Panc1 (cell line): ENCODE measurements around the gene GRM7. TPM values are rescaled to one million over a fixed set of nuclear protein-coding genes. Genes with fewer than 3 reads are reported as not detected.

Source experiments
- ATAC-seq: fragments of 200-7000 bp; cut with Tn5 transposase; 2 replicates; pipeline ENCODE4 v1.9.1; 2020; ENCODE audit warnings: mild to moderate bottlenecking, moderate library complexity
- BruUV-seq: library from RNA; stranded (reverse); fragments of 400-500 nt; replicated peaks from 2 replicates; lab custom pipeline; 2021; lab: Mats Ljungman, UMichigan
- CTCF ChIA-PET: fragments of 300-600 bp; sonication (Branson Sonifier 250); formaldehyde crosslinking; loops from one replicate; lab custom pipeline; 2022; ENCODE audit warnings: antibody characterized with exemption; lab: Charles Lee
- POLR2A ChIA-PET: fragments of 300-600 bp; sonication (Branson Sonifier 250); formaldehyde crosslinking; loops from one replicate; lab custom pipeline; 2022; ENCODE audit warnings: antibody characterized with exemption; lab: Charles Lee
- DNase-seq: peaks from one replicate; pipeline ENCODE4 v3.0.0-alpha.2; 2010; ENCODE audit warnings: low read depth, low spot score
- H3K27ac ChIP-seq: 2 replicates; pipeline ENCODE4 v1.5.1; 2011; ENCODE audit warnings: mild to moderate bottlenecking, low read length, inconsistent platforms
- H3K27me3 ChIP-seq: fragments of 200-500 bp; sonication (Bioruptor generic); 2 replicates; pipeline ENCODE4 v1.6.0; 2014; ENCODE audit warnings: low read length, inconsistent platforms; ENCODE audit not compliant: control insufficient read depth, insufficient read depth
- H3K36me3 ChIP-seq: fragments of 200-500 bp; sonication (Bioruptor generic); 2 replicates; pipeline ENCODE4 v1.5.1; 2014; ENCODE audit warnings: inconsistent platforms, mild to moderate bottlenecking, low read length, moderate library complexity; ENCODE audit not compliant: control insufficient read depth, insufficient read depth
- H3K4me1 ChIP-seq: 2 replicates; pipeline ENCODE4 v1.5.1; 2011; ENCODE audit warnings: inconsistent platforms, mild to moderate bottlenecking, low read length, moderate library complexity; ENCODE audit not compliant: control insufficient read depth, insufficient read depth
- H3K4me3 ChIP-seq, 2 experiments: 2 replicates each; pipeline ENCODE4 v1.5.1; 2011 to 2012; ENCODE audit warnings: low read depth in 2 of 2, low read length in 2 of 2, mild to moderate bottlenecking in 2 of 2, inconsistent platforms in 1 of 2, moderate library complexity in 1 of 2
- H3K9me3 ChIP-seq: fragments of 200-500 bp; sonication (Bioruptor generic); 2 replicates; pipeline ENCODE4 v1.5.1; 2014; ENCODE audit warnings: low read depth, mild to moderate bottlenecking, inconsistent platforms, low read length, moderate library complexity; ENCODE audit not compliant: control insufficient read depth, insufficient read depth
- POLR2AphosphoS5 ChIP-seq: IDR thresholded peaks from 2 replicates; pipeline ENCODE4 v1.6.1; 2012; ENCODE audit warnings: mild to moderate bottlenecking, low read depth, low read length, moderate library complexity
- REST ChIP-seq, 2 experiments: IDR thresholded peaks; 2 replicates each; pipeline ENCODE4 v1.6.1; 2011 to 2012; ENCODE audit warnings: low read depth in 2 of 2, control low read depth in 1 of 2, low read length in 1 of 2, mild to moderate bottlenecking in 1 of 2, moderate library complexity in 1 of 2; ENCODE audit not compliant: insufficient read depth in 1 of 2
- SIN3A ChIP-seq: IDR thresholded peaks from 2 replicates; pipeline ENCODE4 v1.6.1; 2012; ENCODE audit warnings: low read depth, mild to moderate bottlenecking, low read length, moderate library complexity, borderline replicate concordance; ENCODE audit not compliant: insufficient read depth
- TCF7L2 ChIP-seq: IDR thresholded peaks from 2 replicates; pipeline ENCODE4 v1.6.1; 2011; ENCODE audit warnings: mild to moderate bottlenecking, low read depth, low read length, inconsistent platforms
- in situ Hi-C: cut with HindIII; loops from 2 replicates; pipeline ENCODE4 v1.10.0; 2016; ENCODE audit warnings: low sequenced_read_pairs, low pct_unique_long_range_greater_than_20kb
- intact Hi-C: fragments of 100-400 bp; cut with micrococcal nuclease; formaldehyde crosslinking; loops from one replicate; pipeline ENCODE4 v1.10.0; 2022; ENCODE audit not compliant: unreplicated experiment
- total RNA-seq: library from RNA; stranded (reverse); gene quantifications from one replicate; pipeline ENCODE4 v1.2.1, GENCODE V29; 2021; ENCODE audit not compliant: unreplicated experiment
- TF ChIP-seq, protein P1 (sequence below): fragments of 450-650 bp; IDR thresholded peaks from 2 replicates; pipeline ENCODE4 v1.5.1; 2017; ENCODE audit warnings: mild to moderate bottlenecking

Gene GRM7
- total RNA-seq, 1 experiment from 2014 or later: not detected

DNA sequence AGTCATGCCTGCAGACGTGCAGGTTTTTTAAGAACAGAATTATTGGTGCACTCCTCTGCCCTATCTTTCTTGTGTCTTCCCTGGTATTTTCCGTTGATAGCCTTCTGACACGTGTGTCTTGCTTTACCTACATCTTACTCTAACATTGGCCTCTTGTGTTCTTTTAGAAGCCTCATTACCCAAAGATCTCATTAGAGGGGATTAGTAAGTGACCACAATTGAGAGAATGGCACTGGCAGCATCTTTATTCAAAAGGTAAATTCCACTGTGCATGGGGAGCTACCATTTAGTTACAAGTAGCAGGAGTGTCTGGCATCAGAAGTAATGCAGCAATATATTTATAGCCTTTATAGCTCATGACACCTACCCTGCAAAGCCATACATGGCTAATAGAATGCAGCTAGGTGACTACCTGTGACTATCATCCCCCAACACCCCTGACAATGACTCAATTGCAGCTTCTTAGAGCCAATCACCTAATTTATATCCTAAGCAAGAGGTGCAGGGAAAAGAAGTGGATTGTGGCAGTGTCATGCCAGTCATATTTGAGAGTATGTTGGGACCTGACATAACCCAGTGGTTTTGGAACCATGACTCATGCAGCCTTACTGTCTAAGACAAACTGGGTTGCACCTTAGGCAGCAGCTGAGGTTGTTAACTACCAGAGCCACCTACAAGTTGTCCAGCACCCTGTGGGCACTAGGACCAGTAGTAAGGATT lies 164.8 kb downstream of the GRM7 start:
- Histone ChIP-seq H3K4me3 (no peak overlapping the region), H3K27me3 (no peaks in the 10 kb centered on the region), H3K4me1 (no peaks in the 10 kb centered on the region), H3K9me3 (no peaks in the 10 kb centered on the region), H3K36me3 (no peaks in the 10 kb centered on the region), H3K27ac (no peak overlapping the region)
- BruUV-seq: no TSS peak
- ChIA-PET CTCF (no interaction called here), POLR2A (no interaction called here)
- DNase-seq (no peak), ATAC-seq (no peak)
- TF ChIP-seq REST (IDR thresholded peaks at IDR 0.05; ENCODE audit: insufficient read depth in 1 of 2, low read depth in 2 of 2, low read length in 1 of 2): no peak
- TF ChIP-seq TCF7L2: no peak
- no peak for TF ChIP-seq POLR2AphosphoS5
- TF ChIP-seq, protein P1, sequence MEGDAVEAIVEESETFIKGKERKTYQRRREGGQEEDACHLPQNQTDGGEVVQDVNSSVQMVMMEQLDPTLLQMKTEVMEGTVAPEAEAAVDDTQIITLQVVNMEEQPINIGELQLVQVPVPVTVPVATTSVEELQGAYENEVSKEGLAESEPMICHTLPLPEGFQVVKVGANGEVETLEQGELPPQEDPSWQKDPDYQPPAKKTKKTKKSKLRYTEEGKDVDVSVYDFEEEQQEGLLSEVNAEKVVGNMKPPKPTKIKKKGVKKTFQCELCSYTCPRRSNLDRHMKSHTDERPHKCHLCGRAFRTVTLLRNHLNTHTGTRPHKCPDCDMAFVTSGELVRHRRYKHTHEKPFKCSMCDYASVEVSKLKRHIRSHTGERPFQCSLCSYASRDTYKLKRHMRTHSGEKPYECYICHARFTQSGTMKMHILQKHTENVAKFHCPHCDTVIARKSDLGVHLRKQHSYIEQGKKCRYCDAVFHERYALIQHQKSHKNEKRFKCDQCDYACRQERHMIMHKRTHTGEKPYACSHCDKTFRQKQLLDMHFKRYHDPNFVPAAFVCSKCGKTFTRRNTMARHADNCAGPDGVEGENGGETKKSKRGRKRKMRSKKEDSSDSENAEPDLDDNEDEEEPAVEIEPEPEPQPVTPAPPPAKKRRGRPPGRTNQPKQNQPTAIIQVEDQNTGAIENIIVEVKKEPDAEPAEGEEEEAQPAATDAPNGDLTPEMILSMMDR: no peak
- TF ChIP-seq SIN3A: no peak
- in situ Hi-C loops: no loop called here
- intact Hi-C loops: no loop called here

GRCh38 chr3:7029562-7029961 lies 168.6 kb downstream of the GRM7 start:
- intact Hi-C loops: no loop called here
- TF ChIP-seq SIN3A: no peak
- no peak for TF ChIP-seq POLR2AphosphoS5
- no peak for TF ChIP-seq TCF7L2
- POLR2A ChIA-PET: no interaction called here
- no TSS peak for BruUV-seq
- CTCF ChIA-PET: no interaction called here
- in situ Hi-C loops: no loop called here
- ATAC-seq (no peak), DNase-seq (no peak)
- Histone ChIP-seq H3K27me3 (no peaks in the 10 kb centered on the region), H3K4me3 (no peak overlapping the region), H3K27ac (no peak overlapping the region), H3K36me3 (no peaks in the 10 kb centered on the region), H3K4me1 (no peaks in the 10 kb centered on the region), H3K9me3 (no peaks in the 10 kb centered on the region)

DNA sequence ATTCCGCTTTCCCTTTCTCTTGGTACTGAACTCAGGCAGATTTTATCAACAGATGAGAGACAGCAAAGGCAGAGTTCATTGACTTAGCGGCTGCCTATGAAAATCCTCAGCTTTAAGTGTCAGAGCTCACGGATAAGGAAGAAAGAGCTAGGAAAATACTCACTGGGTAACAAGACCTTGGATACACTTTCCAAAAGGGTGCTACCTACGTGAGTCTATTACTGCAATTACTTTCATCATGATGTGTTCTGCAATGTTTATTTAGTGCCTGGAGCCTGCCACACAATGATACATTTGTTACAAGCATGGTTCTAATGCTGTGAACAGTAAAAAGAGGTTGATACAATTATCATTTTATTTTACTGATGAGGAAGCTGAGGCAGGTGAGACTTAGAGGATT lies 177.5 kb downstream of the GRM7 start:
- BruUV-seq: no TSS peak
- Histone ChIP-seq H3K4me3 (no peak overlapping the region), H3K4me1 (no peaks in the 10 kb centered on the region), H3K27me3 (no peaks in the 10 kb centered on the region), H3K36me3 (no peaks in the 10 kb centered on the region), H3K9me3 (no peaks in the 10 kb centered on the region), H3K27ac (no peak overlapping the region)
- CTCF ChIA-PET: no interaction called here
- no peak for ATAC-seq
- POLR2A ChIA-PET: no interaction called here
- TF ChIP-seq SIN3A (no peak), TCF7L2 (no peak), POLR2AphosphoS5 (no peak), REST (IDR thresholded peaks at IDR 0.05; ENCODE audit: insufficient read depth in 1 of 2, low read depth in 2 of 2, low read length in 1 of 2) (no peak)
- TF ChIP-seq, protein P1: no peak
- in situ Hi-C loops: no loop called here
- intact Hi-C loops: no loop called here
- no peak for DNase-seq
